ENCODE data around the gene ATG9A. TPM values are rescaled to one million over a fixed set of nuclear protein-coding genes. Genes with fewer than 3 reads are reported as not detected.

ATG9A gene
- total RNA-seq, 1 experiment from 2014 or later, result 35.3 TPM

- DNase-seq, result no peak
- Histone ChIP-seq H3K27ac (no peak overlapping the region), H3K36me3 (peaks cover 4% of the 10 kb centered on the region; the same call in 1 of the 2 replicates), H3K4me1 (peaks cover 6% of the 10 kb centered on the region), H3K27me3 (no peaks in the 10 kb centered on the region), H3K4me3 (no peak overlapping the region), H3K9me3 (replicated peaks) (no peaks in the 10 kb centered on the region)
Measured at GRCh38 chr2:219220652-219221402, 8.6 kb downstream of the ATG9A start.

DNA sequence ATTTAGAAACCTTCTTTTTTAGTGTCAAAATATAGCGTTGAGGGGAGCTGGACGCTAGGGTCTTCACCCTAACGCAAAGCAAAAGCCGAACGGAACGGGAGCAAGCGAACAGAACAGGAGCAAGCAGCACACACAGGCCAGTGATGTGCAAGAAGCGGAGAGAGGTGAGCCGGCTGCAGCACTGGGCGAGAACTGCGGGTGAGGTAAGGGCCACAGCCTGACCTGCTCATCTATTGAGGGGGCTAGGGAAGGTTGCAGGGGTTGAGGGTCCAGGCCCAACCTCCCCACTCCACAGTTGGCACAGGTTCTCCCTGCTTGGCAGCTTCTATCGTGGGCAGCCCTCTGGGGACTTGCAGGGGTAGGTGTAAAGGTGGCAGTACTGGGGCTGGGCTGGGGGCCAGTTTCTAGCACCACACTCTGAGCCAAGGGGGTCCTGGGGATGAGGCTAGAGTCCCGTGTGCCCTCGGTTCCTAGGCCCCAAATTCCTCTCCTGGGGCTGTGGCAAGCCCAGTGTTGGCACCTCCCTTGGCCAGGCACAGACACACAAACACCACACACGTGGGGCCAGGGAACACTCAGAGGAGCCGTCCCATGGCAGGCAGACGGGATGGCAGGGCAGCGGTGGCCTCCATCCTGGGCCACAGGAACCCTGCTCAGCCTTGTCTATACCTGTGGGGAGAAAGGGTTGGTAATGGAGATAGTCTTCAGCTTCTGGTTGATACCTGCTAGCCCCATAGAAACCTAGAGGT is 9.5 kb downstream of the ATG9A start:
- H3K36me3 ChIP-seq, result peaks cover 7% of the 10 kb centered on the region

GRCh38 chr2:219218732-219219701 is 10.4 kb downstream of the ATG9A start, which contains the start of gene ABCB6:
Gene ABCB6, minus strand, starts transcription at chr2:219218958. Its CDS starts 285 bp downstream, at chr2:219218673.
- Histone ChIP-seq H3K9me3 (replicated peaks) (no peaks in the 10 kb centered on the region), H3K4me3 (peak within 1 kb of the TSS; percentile 61), H3K27ac (peak within 1 kb of the TSS; percentile 80), H3K27me3 (no peaks in the 10 kb centered on the region), H3K36me3 (peaks cover 14% of the 10 kb centered on the region), H3K4me1 (peaks cover 6% of the 10 kb centered on the region)
- peak; percentile 97 to 98 for DNase-seq

More for the DNA sequence above, 9.5 kb downstream of the ATG9A start:
- Histone ChIP-seq H3K27ac (no peak overlapping the region), H3K4me1 (peaks cover 6% of the 10 kb centered on the region), H3K27me3 (no peaks in the 10 kb centered on the region), H3K4me3 (no peak overlapping the region), H3K9me3 (replicated peaks) (no peaks in the 10 kb centered on the region)
- DNase-seq, result no peak

DNA sequence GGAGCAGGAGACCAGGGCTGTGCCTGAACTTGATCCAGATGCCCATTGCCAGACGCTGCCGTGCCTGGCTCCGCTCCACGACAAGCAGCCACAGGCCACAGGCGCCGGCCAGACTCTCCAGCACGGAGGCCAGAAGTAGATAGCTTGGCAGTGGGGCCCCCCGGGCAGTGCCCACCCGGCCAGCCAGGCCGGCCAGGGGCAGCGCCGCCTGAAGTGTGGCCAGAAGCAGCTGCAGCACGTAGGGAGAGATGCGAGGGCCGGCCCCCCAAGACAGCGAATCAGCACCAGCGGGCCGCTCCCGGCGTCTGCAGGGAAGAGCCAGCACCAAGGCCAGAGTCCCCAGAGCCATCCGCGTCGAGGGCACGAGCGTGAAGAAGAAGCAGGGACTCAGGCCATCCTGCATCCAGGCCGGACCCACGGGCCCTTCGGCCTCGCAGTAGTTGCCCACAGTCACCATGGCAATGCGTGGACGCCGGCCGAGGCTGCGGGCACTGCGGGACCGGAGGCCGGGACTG is 11.2 kb downstream of the ATG9A start:
- Histone ChIP-seq H3K4me1 (peaks cover 6% of the 10 kb centered on the region), H3K27me3 (no peaks in the 10 kb centered on the region), H3K27ac (peak overlapping the region; percentile 80), H3K9me3 (replicated peaks) (no peaks in the 10 kb centered on the region), H3K36me3 (peaks cover 22% of the 10 kb centered on the region), H3K4me3 (peak overlapping the region; percentile 61)
- peak; percentile 76 to 79 for DNase-seq

- Histone ChIP-seq H3K4me1 (peaks cover 6% of the 10 kb centered on the region), H3K36me3 (peaks cover 30% of the 10 kb centered on the region), H3K27me3 (no peaks in the 10 kb centered on the region), H3K9me3 (replicated peaks) (no peaks in the 10 kb centered on the region), H3K27ac (no peak overlapping the region), H3K4me3 (no peak overlapping the region)
- no peak for DNase-seq
Measured at GRCh38 chr2:219216535-219216915, 12.9 kb downstream of the ATG9A start.

DNA sequence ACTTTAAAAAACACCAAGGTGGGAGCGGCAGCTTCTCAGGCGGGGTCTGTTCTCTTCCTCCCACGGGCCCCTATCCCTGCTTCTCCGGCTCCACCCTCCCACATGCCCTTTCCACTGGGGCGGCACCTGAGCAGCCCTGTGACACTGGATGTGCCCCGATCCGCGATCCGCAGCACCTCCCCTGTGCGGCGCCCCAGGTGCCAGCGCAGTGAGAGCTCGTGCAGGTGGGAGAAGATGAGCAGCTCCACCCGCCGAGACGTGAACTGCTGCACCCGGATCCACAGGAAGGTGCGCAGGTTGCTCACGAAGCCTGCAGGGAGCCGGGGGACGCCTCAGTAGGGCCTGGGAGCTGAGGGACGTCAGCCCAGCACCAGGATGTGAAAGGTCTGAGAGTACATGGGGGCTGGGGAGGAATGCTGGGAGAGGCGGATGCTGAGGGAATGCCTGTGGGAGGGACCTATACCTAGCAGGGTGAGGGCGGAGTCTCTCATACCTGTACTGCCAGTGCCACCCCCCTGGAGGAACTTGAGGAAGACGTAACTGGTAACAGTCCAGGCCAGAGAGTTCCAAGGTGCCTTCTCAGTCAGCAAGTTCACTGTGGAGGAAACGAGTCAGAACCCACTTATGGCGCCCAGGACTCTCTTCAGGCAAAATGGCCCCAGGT is 13.4 kb downstream of the ATG9A start:
- no peak overlapping the region for H3K27ac ChIP-seq
- no peak for DNase-seq
- peaks cover 30% of the 10 kb centered on the region for H3K36me3 ChIP-seq

GRCh38 chr2:219214786-219215185 is 14.7 kb downstream of the ATG9A start:
- Histone ChIP-seq H3K27me3 (no peaks in the 10 kb centered on the region), H3K9me3 (replicated peaks) (no peaks in the 10 kb centered on the region), H3K36me3 (peaks cover 28% of the 10 kb centered on the region), H3K27ac (no peak overlapping the region), H3K4me1 (peaks cover 6% of the 10 kb centered on the region), H3K4me3 (no peak overlapping the region)
- DNase-seq, result no peak

More for the DNA sequence above, 13.4 kb downstream of the ATG9A start:
- no peaks in the 10 kb centered on the region for H3K9me3 ChIP-seq (replicated peaks)
- no peaks in the 10 kb centered on the region for H3K27me3 ChIP-seq
- no peak overlapping the region for H3K4me3 ChIP-seq
- peaks cover 6% of the 10 kb centered on the region for H3K4me1 ChIP-seq

DNA sequence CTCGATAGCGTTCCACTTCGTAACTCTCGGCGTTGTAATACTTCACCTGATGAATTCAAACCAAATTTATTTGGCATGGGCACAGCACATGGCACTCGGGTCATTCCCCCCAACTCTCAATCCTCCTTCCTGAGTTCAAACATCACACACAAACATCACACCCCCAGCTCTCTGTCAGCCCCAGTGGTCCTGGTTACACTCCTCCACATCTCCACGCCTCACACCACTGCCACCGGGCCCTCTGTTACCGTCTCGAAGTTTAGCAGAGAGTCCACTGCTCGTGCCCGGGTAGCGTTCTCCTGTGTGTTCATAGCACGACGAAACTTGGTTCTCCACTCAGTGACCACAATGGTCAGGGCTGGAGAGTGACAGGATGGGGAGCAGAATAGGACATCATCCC is 15.3 kb downstream of the ATG9A start:
- H3K4me1 ChIP-seq, result no peaks in the 10 kb centered on the region; the same call in 1 of the 2 replicates
- no peak overlapping the region for H3K27ac ChIP-seq
- H3K4me3 ChIP-seq, result no peak overlapping the region
- peaks cover 28% of the 10 kb centered on the region for H3K36me3 ChIP-seq
- no peaks in the 10 kb centered on the region for H3K27me3 ChIP-seq
- no peak for DNase-seq
- no peaks in the 10 kb centered on the region for H3K9me3 ChIP-seq (replicated peaks)

DNA sequence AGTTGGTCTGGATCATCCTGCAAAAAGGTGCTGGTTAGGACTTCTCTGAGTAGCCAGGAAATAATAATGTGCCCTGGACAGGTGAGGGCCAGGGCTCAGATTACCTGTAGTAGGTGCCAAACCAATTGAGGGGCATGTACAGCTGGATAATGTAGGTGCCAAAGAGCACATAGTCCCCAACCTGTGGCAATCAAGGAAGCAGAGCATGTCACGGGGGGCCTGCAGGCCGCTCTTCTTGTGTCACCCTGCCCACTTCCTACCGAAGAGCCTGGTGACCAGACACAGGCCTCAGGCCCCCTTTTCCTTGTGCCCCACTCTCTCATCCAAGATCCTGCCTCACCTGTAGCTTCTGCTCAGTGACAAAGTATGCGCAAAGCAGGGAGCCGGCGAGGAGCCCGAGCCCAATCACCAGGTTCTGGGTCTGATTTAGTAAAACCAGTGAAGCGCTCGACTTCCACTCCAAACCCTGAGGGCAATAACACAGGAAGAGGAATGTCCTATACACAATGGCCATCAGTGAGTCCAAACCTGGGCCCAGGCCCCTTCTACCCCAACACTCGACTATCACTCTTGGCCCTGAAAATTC is 15.9 kb downstream of the ATG9A start:
- Histone ChIP-seq H3K4me3 (no peak overlapping the region), H3K9me3 (replicated peaks) (no peaks in the 10 kb centered on the region), H3K36me3 (peaks cover 30% of the 10 kb centered on the region), H3K27ac (no peak overlapping the region), H3K27me3 (no peaks in the 10 kb centered on the region), H3K4me1 (no peaks in the 10 kb centered on the region; the same call in 1 of the 2 replicates)
- DNase-seq, result no peak

GRCh38 chr2:219213026-219213415 is 16.4 kb downstream of the ATG9A start:
- peaks cover 30% of the 10 kb centered on the region for H3K36me3 ChIP-seq
- H3K27ac ChIP-seq, result no peak overlapping the region
- no peaks in the 10 kb centered on the region for H3K27me3 ChIP-seq
- no peak overlapping the region for H3K4me3 ChIP-seq
- H3K4me1 ChIP-seq, result no peaks in the 10 kb centered on the region; the same call in 1 of the 2 replicates
- no peaks in the 10 kb centered on the region for H3K9me3 ChIP-seq (replicated peaks)
- no peak for DNase-seq

DNA sequence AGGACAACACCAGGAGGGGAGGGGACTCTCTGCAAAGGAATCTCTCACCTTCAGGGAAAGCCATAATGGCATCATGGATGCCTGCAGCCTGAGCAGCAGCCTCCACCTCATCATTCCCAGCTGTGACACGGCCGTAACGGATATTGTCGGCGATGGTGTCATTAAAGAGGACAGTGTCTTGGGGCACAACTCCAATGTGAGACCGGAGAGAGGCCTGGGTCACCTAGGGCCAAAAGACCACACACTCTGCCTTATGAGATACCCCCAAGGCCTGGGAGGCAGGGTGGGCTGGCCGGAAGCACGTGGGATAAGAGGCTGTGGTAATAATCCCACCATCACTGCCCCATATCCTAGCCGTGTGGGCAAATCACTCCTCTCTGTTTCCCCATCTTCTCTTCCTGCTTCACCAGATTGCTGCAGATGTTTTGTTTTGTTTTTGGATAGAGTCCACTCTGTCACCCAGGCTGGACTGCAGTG is 18.5 kb downstream of the ATG9A start:
- H3K27me3 ChIP-seq, result no peaks in the 10 kb centered on the region
- peaks cover 30% of the 10 kb centered on the region for H3K36me3 ChIP-seq
- H3K9me3 ChIP-seq (replicated peaks), result no peaks in the 10 kb centered on the region
- H3K4me3 ChIP-seq, result no peak overlapping the region
- no peaks in the 10 kb centered on the region for H3K4me1 ChIP-seq
- H3K27ac ChIP-seq, result no peak overlapping the region
- no peak for DNase-seq

GRCh38 chr2:219210196-219210885 is 19.1 kb downstream of the ATG9A start:
- no peak overlapping the region for H3K27ac ChIP-seq

More at GRCh38 chr2:219210196-219210885, 19.1 kb downstream of the ATG9A start:
- DNase-seq, result no peak
- H3K4me3 ChIP-seq, result no peak overlapping the region
- no peaks in the 10 kb centered on the region for H3K27me3 ChIP-seq
- no peaks in the 10 kb centered on the region for H3K4me1 ChIP-seq
- H3K36me3 ChIP-seq, result peaks cover 30% of the 10 kb centered on the region
- no peaks in the 10 kb centered on the region for H3K9me3 ChIP-seq (replicated peaks)
